ENCODE data around the gene AMER1.

The AMER1 gene

GRCh38 chrX:64192040-64192439, 13.5 kb downstream of the AMER1 start:
- DNase-seq (ENCODE audit: low read depth, low spot score), result no peak
- no peaks in the 10 kb centered on the region for H3K27me3 ChIP-seq (ENCODE audit: insufficient read depth, insufficient read length)
- no peak overlapping the region for H3K9ac ChIP-seq (ENCODE audit: insufficient read length, low read depth)
- no peak overlapping the region for H3K4me3 ChIP-seq (ENCODE audit: insufficient read length, low read depth)
- TF ChIP-seq ZNF274 (IDR thresholded peaks at IDR 0.05; ENCODE audit: low read depth, low read length), result no peak
- peaks cover 9% of the 10 kb centered on the region for H3K4me1 ChIP-seq (ENCODE audit: insufficient read depth, insufficient read length)
- no peaks in the 10 kb centered on the region for H3K9me3 ChIP-seq (ENCODE audit: insufficient read depth, low read length)
- H3K36me3 ChIP-seq (ENCODE audit: insufficient read depth, insufficient read length, low read length), result peaks cover 52% of the 10 kb centered on the region

DNA sequence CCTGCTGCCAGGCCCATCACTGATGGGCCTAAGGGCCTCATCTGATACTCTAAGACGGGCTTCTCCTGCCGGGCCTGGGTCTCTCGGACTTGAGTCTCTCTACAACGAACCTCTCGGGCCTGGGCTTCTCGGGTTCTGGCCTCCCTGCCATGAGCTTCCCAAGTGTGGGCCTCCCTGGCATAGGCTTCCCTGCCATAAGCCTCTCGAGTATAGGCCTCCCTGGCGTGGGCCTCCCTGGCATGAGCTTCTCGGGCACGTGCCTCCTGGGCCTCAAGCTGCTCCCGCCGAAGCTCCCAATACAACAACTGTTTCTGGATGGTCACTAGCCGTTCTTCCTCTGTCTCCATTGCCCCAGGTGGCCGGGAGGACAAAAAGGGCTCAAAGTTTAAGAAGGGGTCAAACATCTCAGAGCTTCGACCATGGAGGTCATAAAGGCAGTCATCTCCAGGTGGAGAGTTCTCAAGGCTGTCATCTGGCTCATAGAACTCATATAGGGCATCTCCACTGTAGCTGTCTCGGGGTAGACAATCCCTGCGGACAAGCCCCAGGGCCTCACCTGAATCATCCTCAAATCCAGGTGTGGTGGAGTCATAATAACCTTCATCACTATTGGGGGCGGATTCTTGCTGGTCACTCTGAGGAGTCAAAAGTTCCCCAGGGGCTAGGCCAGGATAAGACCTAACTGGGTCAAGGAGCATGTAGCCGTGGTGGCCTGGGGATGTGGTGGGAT, 14.1 kb downstream of the AMER1 start:
- H3K36me3 ChIP-seq (ENCODE audit: insufficient read depth, insufficient read length, low read length), result peaks cover 53% of the 10 kb centered on the region
- H3K4me1 ChIP-seq (ENCODE audit: insufficient read depth, insufficient read length), result peaks cover 4% of the 10 kb centered on the region
- DNase-seq (ENCODE audit: low read depth, low spot score), result no peak
- H3K9ac ChIP-seq (ENCODE audit: insufficient read length, low read depth), result no peak overlapping the region
- H3K9me3 ChIP-seq (ENCODE audit: insufficient read depth, low read length), result no peaks in the 10 kb centered on the region
- no peak overlapping the region for H3K4me3 ChIP-seq (ENCODE audit: insufficient read length, low read depth)
- H3K27me3 ChIP-seq (ENCODE audit: insufficient read depth, insufficient read length), result no peaks in the 10 kb centered on the region
- TF ChIP-seq SUZ12 (IDR thresholded peaks at IDR 0.05; ENCODE audit: extremely low read depth, insufficient read depth, insufficient read length) (no peak), YY1 (IDR thresholded peaks at IDR 0.05; ENCODE audit: insufficient read depth, insufficient read length) (no peak), ZNF274 (IDR thresholded peaks at IDR 0.05; ENCODE audit: low read depth, low read length) (no peak)

DNA sequence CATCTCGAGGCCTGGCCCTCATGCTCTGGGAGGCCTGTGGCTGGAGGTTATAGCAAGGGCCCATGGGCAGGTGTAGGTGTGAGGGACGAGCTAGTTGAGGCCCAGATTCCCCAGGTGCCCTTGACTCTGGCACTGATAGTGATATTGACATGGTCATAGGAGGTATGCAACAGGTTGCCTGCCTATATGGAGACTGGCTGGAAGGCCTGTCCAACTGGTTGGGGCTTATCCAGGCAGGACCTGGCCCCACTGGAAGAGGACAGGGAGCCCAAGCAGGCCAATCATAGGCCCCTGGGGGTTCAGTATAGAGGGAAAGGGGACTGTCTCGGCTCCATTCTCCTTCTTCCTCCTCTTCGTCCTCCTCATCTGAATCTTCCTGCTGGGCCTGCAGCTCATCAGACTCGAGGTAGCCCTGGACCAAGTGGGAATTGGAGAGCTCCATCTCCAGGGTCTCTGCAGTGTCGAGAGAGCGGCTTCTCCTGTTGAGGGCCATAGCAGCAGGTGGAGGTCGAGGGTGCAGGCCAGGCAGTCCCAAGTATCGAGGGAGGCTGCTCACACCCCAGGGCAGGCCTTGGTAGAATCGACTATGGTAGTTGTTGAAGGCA, 15.3 kb downstream of the AMER1 start:
- H3K36me3 ChIP-seq (ENCODE audit: insufficient read depth, insufficient read length, low read length), result peaks cover 53% of the 10 kb centered on the region
- no peaks in the 10 kb centered on the region for H3K27me3 ChIP-seq (ENCODE audit: insufficient read depth, insufficient read length)
- H3K4me1 ChIP-seq (ENCODE audit: insufficient read depth, insufficient read length), result peaks cover 3% of the 10 kb centered on the region
- TF ChIP-seq ZNF274 (IDR thresholded peaks at IDR 0.05; ENCODE audit: low read depth, low read length) (no peak), SUZ12 (IDR thresholded peaks at IDR 0.05; ENCODE audit: extremely low read depth, insufficient read depth, insufficient read length) (no peak), YY1 (IDR thresholded peaks at IDR 0.05; ENCODE audit: insufficient read depth, insufficient read length) (no peak)
- no peak overlapping the region for H3K4me3 ChIP-seq (ENCODE audit: insufficient read length, low read depth)
- no peak for DNase-seq (ENCODE audit: low read depth, low spot score)
- no peak overlapping the region for H3K9ac ChIP-seq (ENCODE audit: insufficient read length, low read depth)
- H3K9me3 ChIP-seq (ENCODE audit: insufficient read depth, low read length), result no peaks in the 10 kb centered on the region

DNA sequence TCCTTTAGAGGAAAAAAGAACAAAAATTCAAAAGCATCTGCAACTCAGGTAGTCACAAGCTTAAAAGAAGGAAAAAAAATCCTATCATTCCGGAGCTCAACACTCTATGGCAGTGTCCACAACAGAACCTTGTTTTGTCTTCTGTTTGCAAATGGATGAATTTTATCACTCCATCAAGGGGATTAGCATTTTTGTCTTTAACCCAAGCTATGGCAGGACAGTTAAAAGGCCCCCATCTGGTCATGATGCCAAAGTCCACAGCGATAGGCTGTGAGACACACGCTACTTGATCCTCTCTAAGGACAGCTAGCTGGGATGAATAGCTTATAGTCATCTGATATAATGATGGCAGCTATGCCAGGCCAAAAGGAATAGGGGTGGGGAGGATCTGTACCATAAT, 16.6 kb downstream of the AMER1 start:
- Histone ChIP-seq H3K4me3 (ENCODE audit: insufficient read length, low read depth) (no peak overlapping the region), H3K36me3 (ENCODE audit: insufficient read depth, insufficient read length, low read length) (peaks cover 53% of the 10 kb centered on the region), H3K4me1 (ENCODE audit: insufficient read depth, insufficient read length) (no peaks in the 10 kb centered on the region), H3K9ac (ENCODE audit: insufficient read length, low read depth) (no peak overlapping the region), H3K9me3 (ENCODE audit: insufficient read depth, low read length) (no peaks in the 10 kb centered on the region), H3K27me3 (ENCODE audit: insufficient read depth, insufficient read length) (no peaks in the 10 kb centered on the region)
- TF ChIP-seq YY1 (IDR thresholded peaks at IDR 0.05; ENCODE audit: insufficient read depth, insufficient read length) (no peak), ZNF274 (IDR thresholded peaks at IDR 0.05; ENCODE audit: low read depth, low read length) (no peak)
- DNase-seq (ENCODE audit: low read depth, low spot score), result no peak

DNA sequence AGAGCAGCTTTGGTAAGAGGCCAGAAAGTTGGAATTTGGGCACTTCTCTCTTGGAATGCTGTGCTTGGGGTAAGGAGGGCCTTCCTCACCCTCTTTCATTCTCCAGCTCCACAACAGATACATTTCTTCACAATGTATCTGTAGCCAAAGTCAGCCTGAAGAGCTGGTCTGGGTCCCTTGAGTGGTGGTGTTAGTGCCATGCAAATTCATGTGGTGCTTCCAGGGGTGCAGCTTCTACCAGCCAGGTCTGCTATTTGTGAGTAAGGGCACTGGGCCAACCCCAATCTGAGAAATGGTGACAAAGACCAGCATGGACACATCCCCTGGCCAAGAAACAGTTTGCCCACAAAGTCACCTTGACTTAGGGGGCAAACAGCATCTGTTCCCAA, 17.8 kb downstream of the AMER1 start:
- no peak overlapping the region for H3K9ac ChIP-seq (ENCODE audit: insufficient read length, low read depth)
- H3K27me3 ChIP-seq (ENCODE audit: insufficient read depth, insufficient read length), result no peaks in the 10 kb centered on the region
- H3K4me1 ChIP-seq (ENCODE audit: insufficient read depth, insufficient read length), result no peaks in the 10 kb centered on the region
- TF ChIP-seq YY1 (IDR thresholded peaks at IDR 0.05; ENCODE audit: insufficient read depth, insufficient read length), result no peak
- TF ChIP-seq ZNF274 (IDR thresholded peaks at IDR 0.05; ENCODE audit: low read depth, low read length), result no peak
- TF ChIP-seq SUZ12 (IDR thresholded peaks at IDR 0.05; ENCODE audit: extremely low read depth, insufficient read depth, insufficient read length), result no peak
- H3K9me3 ChIP-seq (ENCODE audit: insufficient read depth, low read length), result no peaks in the 10 kb centered on the region
- DNase-seq (ENCODE audit: low read depth, low spot score), result no peak
- H3K36me3 ChIP-seq (ENCODE audit: insufficient read depth, insufficient read length, low read length), result peaks cover 45% of the 10 kb centered on the region
- H3K4me3 ChIP-seq (ENCODE audit: insufficient read length, low read depth), result no peak overlapping the region

GRCh38 chrX:64186974-64187761, 18.3 kb downstream of the AMER1 start:
- H3K9me3 ChIP-seq (ENCODE audit: insufficient read depth, low read length), result no peaks in the 10 kb centered on the region
- H3K36me3 ChIP-seq (ENCODE audit: insufficient read depth, insufficient read length, low read length), result peaks cover 40% of the 10 kb centered on the region
- DNase-seq (ENCODE audit: low read depth, low spot score), result no peak
- no peaks in the 10 kb centered on the region for H3K4me1 ChIP-seq (ENCODE audit: insufficient read depth, insufficient read length)
- no peak overlapping the region for H3K4me3 ChIP-seq (ENCODE audit: insufficient read length, low read depth)
- H3K9ac ChIP-seq (ENCODE audit: insufficient read length, low read depth), result no peak overlapping the region
- no peak for TF ChIP-seq ZNF274 (IDR thresholded peaks at IDR 0.05; ENCODE audit: low read depth, low read length)
- no peak for TF ChIP-seq SUZ12 (IDR thresholded peaks at IDR 0.05; ENCODE audit: extremely low read depth, insufficient read depth, insufficient read length)
- TF ChIP-seq YY1 (IDR thresholded peaks at IDR 0.05; ENCODE audit: insufficient read depth, insufficient read length), result no peak
- no peaks in the 10 kb centered on the region for H3K27me3 ChIP-seq (ENCODE audit: insufficient read depth, insufficient read length)

DNA sequence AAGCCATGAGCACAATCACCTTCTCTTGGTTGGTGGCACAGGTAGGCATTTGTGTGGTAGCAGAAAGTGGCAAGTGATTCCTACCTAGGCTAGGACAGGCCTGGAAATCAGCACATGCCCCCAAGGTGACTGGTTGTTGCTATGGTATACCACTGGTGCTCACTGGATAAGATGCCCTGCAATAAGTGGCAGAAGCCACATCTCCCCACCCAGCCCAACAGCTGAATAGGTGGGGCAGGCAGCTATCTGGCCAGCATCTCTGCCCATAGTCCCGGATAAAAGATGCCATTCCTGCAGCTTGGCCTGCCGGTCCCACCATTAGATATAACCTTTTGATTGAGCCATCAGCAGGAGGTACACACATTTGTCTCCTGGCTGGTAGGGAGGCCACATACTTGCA, 21.1 kb downstream of the AMER1 start:
- Histone ChIP-seq H3K27me3 (ENCODE audit: insufficient read depth, insufficient read length) (no peaks in the 10 kb centered on the region), H3K4me1 (ENCODE audit: insufficient read depth, insufficient read length) (no peaks in the 10 kb centered on the region), H3K9me3 (ENCODE audit: insufficient read depth, low read length) (no peaks in the 10 kb centered on the region), H3K36me3 (ENCODE audit: insufficient read depth, insufficient read length, low read length) (peaks cover 15% of the 10 kb centered on the region), H3K9ac (ENCODE audit: insufficient read length, low read depth) (no peak overlapping the region), H3K4me3 (ENCODE audit: insufficient read length, low read depth) (no peak overlapping the region)
- TF ChIP-seq SUZ12 (IDR thresholded peaks at IDR 0.05; ENCODE audit: extremely low read depth, insufficient read depth, insufficient read length), result no peak
- no peak for DNase-seq (ENCODE audit: low read depth, low spot score)

Data from NT2/D1 (cell line).